ENCODE data around the gene APOBEC3A. TPM values are rescaled to one million over a fixed set of nuclear protein-coding genes. Genes with fewer than 3 reads are reported as not detected.

The APOBEC3A gene
- total and polyA plus RNA-seq, 10 of the 15 experiments (the other 5 are each of a cell fraction or from before 2014, with no cell fraction given), result 0.20 TPM; not detected in 9

GRCh38 chr22:38937036-38937435 is 20.4 kb upstream of the APOBEC3A start (continued):
- TF ChIP-seq NFIC (IDR thresholded peaks at IDR 0.05; ENCODE audit: low read depth, low read length), result no peak

- POLR2A ChIA-PET, result no interaction called here
- FAIRE-seq, result no peak
- BruUV-seq (replicated peaks), result no TSS peak
- WGBS (ENCODE audit: insufficient coverage, insufficient replicate concordance, low lambda C conversion rate, missing lambda C conversion rate), result 73% methylated on average over 12 of the region's 12 CpGs
- Histone ChIP-seq H3K27me3 (replicated peaks in 1 of 2; ENCODE audit: control insufficient read depth in 2 of 2, insufficient read depth in 2 of 2, low read length in 1 of 2) (no peaks in the 10 kb centered on the region), H4K20me1 (ENCODE audit: control insufficient read depth, insufficient read depth) (no peaks in the 10 kb centered on the region), H2AFZ (ENCODE audit: control insufficient read depth, low read depth, low read length) (no peak overlapping the region), H3K4me2 (ENCODE audit: control insufficient read depth, insufficient read depth) (no peak overlapping the region), H3K9ac (ENCODE audit: control insufficient read depth, insufficient read depth, low read length) (no peak overlapping the region), H3K79me2 (ENCODE audit: control insufficient read depth, insufficient read depth, low read length) (no peaks in the 10 kb centered on the region), H3K4me3 (no peak overlapping the region), H3K4me1 (ENCODE audit: control insufficient read depth, insufficient read depth, low read length) (peaks cover 18% of the 10 kb centered on the region), H3K27ac (ENCODE audit: control insufficient read depth, insufficient read depth) (no peak overlapping the region), H3K9me3 (replicated peaks; ENCODE audit: control insufficient read depth, insufficient read depth, low read length) (no peaks in the 10 kb centered on the region), H3K36me3 (ENCODE audit: control insufficient read depth in 2 of 2, insufficient read depth in 2 of 2, low read length in 1 of 2) (no peaks in the 10 kb centered on the region)
- no peak for DNase-seq (ENCODE audit: low read depth, low spot score)
- RAD21 ChIA-PET (ENCODE audit: unreplicated experiment), result no interaction called here
- in situ Hi-C loops (cut with MboI) (no loop called here), intact Hi-C loops (cut with micrococcal nuclease; ENCODE audit: unreplicated experiment) (no loop called here)
- SMC1A ChIA-PET (ENCODE audit: uncharacterized antibody, unreplicated experiment), result no interaction called here
- CTCF ChIA-PET, result no interaction called here
- no peak for ATAC-seq
- peak; percentile 30 for TF ChIP-seq NR2C2 (IDR thresholded peaks at IDR 0.05; ENCODE audit: borderline replicate concordance, control insufficient read depth, insufficient read length, low read depth)
- TF ChIP-seq ETV6 (conservative IDR thresholded peaks at IDR 0.05 in 1 of 2, IDR thresholded peaks at IDR 0.05 in 1 of 2; ENCODE audit: borderline replicate concordance in 1 of 2, low read depth in 1 of 2), result no peak
- peak; percentile 64 for TF ChIP-seq BCL3 (IDR thresholded peaks at IDR 0.05; ENCODE audit: borderline replicate concordance, insufficient read depth, low read depth, low read length, poor library complexity, severe bottlenecking)
These were observed 19.9 kb upstream of the APOBEC3A start for GRCh38 chr22:38937541-38937940.
